IMR-90 (cell line): ENCODE results near the gene TRMT1. TPM values are rescaled to one million over a fixed set of nuclear protein-coding genes. Genes with fewer than 3 reads are reported as not detected.

Source experiments
- ATAC-seq: fragments of 200-7000 bp; cut with Tn5 transposase; 2 replicates; pipeline ENCODE4 v1.9.1; 2020; ENCODE audit warnings: low read depth, mild to moderate bottlenecking, moderate library complexity
- BruUV-seq: library from RNA; stranded (reverse); fragments of 400-500 nt; replicated peaks from 2 replicates; lab custom pipeline; 2021; lab: Mats Ljungman, UMichigan
- CTCF ChIA-PET: fragments of 300-600 bp; formaldehyde crosslinking; extraction: SDS; loops from one replicate; lab custom pipeline; 2021; ENCODE audit warnings: antibody characterized with exemption; lab: Yijun Ruan, JAX
- POLR2A ChIA-PET: fragments of 300-600 bp; sonication (Branson Sonifier 250); formaldehyde crosslinking; loops from one replicate; lab custom pipeline; 2022; ENCODE audit warnings: antibody characterized with exemption; ENCODE audit not compliant: unreplicated experiment; lab: Charles Lee
- DNase-seq: peaks from one replicate; pipeline ENCODE4 v3.0.0; 2013
- H2AFZ ChIP-seq: replicated peaks from 2 replicates; pipeline ENCODE3; 2013; ENCODE audit warnings: low read length, mild to moderate bottlenecking; ENCODE audit not compliant: poor library complexity
- H2AK5ac ChIP-seq: 2 replicates; pipeline ENCODE4 v1.6.1; 2013; ENCODE audit warnings: low read depth, low read length, inconsistent platforms
- H2AK9ac ChIP-seq: replicated peaks from 2 replicates; pipeline ENCODE3; 2013; ENCODE audit warnings: mild to moderate bottlenecking, low read depth, low read length, moderate library complexity; ENCODE audit not compliant: poor library complexity
- H2BK120ac ChIP-seq: 2 replicates; pipeline ENCODE4 v1.6.1; 2013; ENCODE audit warnings: low read depth, low read length, inconsistent platforms
- H2BK15ac ChIP-seq: 3 replicates; pipeline ENCODE4 v1.6.1; 2013; ENCODE audit warnings: low read depth, low read length, inconsistent platforms
- H2BK20ac ChIP-seq: 2 replicates; pipeline ENCODE4 v1.6.1; 2013; ENCODE audit warnings: low read depth, mild to moderate bottlenecking, inconsistent platforms, low read length, moderate library complexity
- H2BK5ac ChIP-seq: 2 replicates; pipeline ENCODE4 v1.6.1; 2013; ENCODE audit warnings: mild to moderate bottlenecking, low read depth, low read length, inconsistent platforms; ENCODE audit not compliant: poor library complexity, severe bottlenecking
- H3K14ac ChIP-seq: replicated peaks from 2 replicates; pipeline ENCODE4 v1.6.1; 2013; ENCODE audit warnings: low read depth, low read length, inconsistent platforms
- H3K18ac ChIP-seq: 2 replicates; pipeline ENCODE4 v1.6.1; 2013; ENCODE audit warnings: low read depth, low read length, control low read depth
- H3K23ac ChIP-seq: 2 replicates; pipeline ENCODE4 v1.6.1; 2013; ENCODE audit warnings: low read depth, low read length, inconsistent platforms
- H3K27ac ChIP-seq: 2 replicates; pipeline ENCODE4 v1.5.1; 2013; ENCODE audit warnings: mild to moderate bottlenecking, control low read depth, low read length; ENCODE audit not compliant: insufficient read depth
- H3K27me3 ChIP-seq: 2 replicates; pipeline ENCODE4 v1.6.1; 2013; ENCODE audit warnings: low read length; ENCODE audit not compliant: control insufficient read depth, insufficient read depth
- H3K36me3 ChIP-seq: 2 replicates; pipeline ENCODE4 v1.6.1; 2013; ENCODE audit warnings: low read length, mixed read lengths; ENCODE audit not compliant: control insufficient read depth, insufficient read depth
- H3K4ac ChIP-seq: 2 replicates; pipeline ENCODE4 v1.6.1; 2013; ENCODE audit warnings: low read depth, low read length, inconsistent platforms
- H3K4me1 ChIP-seq: 2 replicates; pipeline ENCODE4 v1.6.1; 2013; ENCODE audit warnings: low read length, mixed read lengths; ENCODE audit not compliant: control insufficient read depth, insufficient read depth
- H3K4me2 ChIP-seq: 2 replicates; pipeline ENCODE4 v1.6.1; 2013; ENCODE audit warnings: low read depth, mild to moderate bottlenecking, control low read depth, low read length, moderate library complexity
- H3K4me3 ChIP-seq: 2 replicates; pipeline ENCODE4 v1.5.1; 2013; ENCODE audit warnings: low read depth, mild to moderate bottlenecking, control low read depth, low read length, moderate library complexity; ENCODE audit not compliant: insufficient read depth
- H3K56ac ChIP-seq: 2 replicates; pipeline ENCODE4 v1.6.1; 2013; ENCODE audit warnings: low read length, inconsistent platforms; ENCODE audit not compliant: insufficient read depth; ENCODE audit errors: extremely low read depth
- H3K79me1 ChIP-seq, 2 experiments: 2 replicates each; pipeline ENCODE4 v1.6.1; 2013; ENCODE audit warnings: low read length in 2 of 2, inconsistent platforms in 1 of 2, low read depth in 1 of 2
- H3K9ac ChIP-seq: 2 replicates; pipeline ENCODE4 v1.6.1; 2013; ENCODE audit warnings: low read depth, low read length, control low read depth
- H3K9me1 ChIP-seq: 2 replicates; pipeline ENCODE4 v1.6.1; 2013; ENCODE audit warnings: low read length, inconsistent platforms; ENCODE audit not compliant: insufficient read depth
- H3K9me3 ChIP-seq: 2 replicates; pipeline ENCODE4 v1.6.1; 2013; ENCODE audit warnings: low read length; ENCODE audit not compliant: control insufficient read depth, insufficient read depth
- H4K20me1 ChIP-seq: 2 replicates; pipeline ENCODE4 v1.6.1; 2013; ENCODE audit warnings: low read length, inconsistent platforms; ENCODE audit not compliant: insufficient read depth
- H4K5ac ChIP-seq: 2 replicates; pipeline ENCODE4 v1.6.1; 2013; ENCODE audit warnings: mild to moderate bottlenecking, low read depth, low read length, control low read depth
- H4K8ac ChIP-seq, 2 experiments: 2 replicates each; pipeline ENCODE4 v1.6.1; 2013; ENCODE audit warnings: low read depth in 2 of 2, low read length in 2 of 2, control low read depth in 1 of 2, inconsistent platforms in 1 of 2
- H4K91ac ChIP-seq: 2 replicates; pipeline ENCODE4 v1.6.1; 2013; ENCODE audit warnings: low read depth, low read length, inconsistent platforms; ENCODE audit not compliant: insufficient read depth
- MXI1 ChIP-seq: IDR thresholded peaks from 2 replicates; pipeline ENCODE4 v1.6.1; 2012; ENCODE audit warnings: low read depth, mild to moderate bottlenecking, low read length, moderate library complexity, borderline replicate concordance
- RFX5 ChIP-seq: IDR thresholded peaks from 2 replicates; pipeline ENCODE4 v1.8.0; 2012; ENCODE audit warnings: low read depth, mild to moderate bottlenecking, low read length, moderate library complexity
- SMC3 ChIP-seq: fragments of 150-350 bp; IDR thresholded peaks from 2 replicates; pipeline ENCODE4 v1.6.1; 2016; ENCODE audit warnings: low read depth, mild to moderate bottlenecking, antibody characterized with exemption, low read length, moderate library complexity
- WGBS, 2 experiments: methylation state at CpG; one replicate each; pipeline versions ENCODE4 v1.1.5 to v1.1.7; 2013; ENCODE audit warnings: missing lambda C conversion rate in 2 of 2; ENCODE audit not compliant: insufficient read length in 1 of 2; ENCODE audit errors: extremely low coverage in 2 of 2; 5-methylcytosine and 5-hydroxymethylcytosine counted together
- dilution Hi-C: fragments of 300-500 bp; cut with HindIII; formaldehyde crosslinking; loops from one replicate; pipeline ENCODE4 v1.14.3; 2018; ENCODE audit warnings: low sequenced_read_pairs; ENCODE audit not compliant: unreplicated experiment
- in situ Hi-C: fragments of 300-500 bp; cut with MboI; formaldehyde crosslinking; loops from 3 replicates; pipeline ENCODE4 v1.14.3; 2019; ENCODE audit warnings: low sequenced_read_pairs, inconsistent platforms, mixed read lengths
- intact Hi-C: fragments of 100-400 bp; cut with micrococcal nuclease; formaldehyde crosslinking; loops from 2 replicates; pipeline ENCODE4 v1.10.0; 2022
- polyA plus RNA-seq, 3 experiments: library from polyadenylated mRNA; depleted of rRNA; stranded (reverse); fragments of >200 nt; gene quantifications; 2 replicates each; pipeline ENCODE4 v1.2.3, GENCODE V29; 2012; ENCODE audit warnings: low replicate concordance in 1 of 3
- total RNA-seq: library from RNA; depleted of rRNA; stranded (reverse); fragments of >200 nt; gene quantifications from 2 replicates; pipeline ENCODE4 v1.2.3, GENCODE V29; 2012

Gene TRMT1
- total and polyA plus RNA-seq, 2 of the 4 experiments (the other 2 are of a cell fraction): 28.3 to 56.0 TPM

DNA sequence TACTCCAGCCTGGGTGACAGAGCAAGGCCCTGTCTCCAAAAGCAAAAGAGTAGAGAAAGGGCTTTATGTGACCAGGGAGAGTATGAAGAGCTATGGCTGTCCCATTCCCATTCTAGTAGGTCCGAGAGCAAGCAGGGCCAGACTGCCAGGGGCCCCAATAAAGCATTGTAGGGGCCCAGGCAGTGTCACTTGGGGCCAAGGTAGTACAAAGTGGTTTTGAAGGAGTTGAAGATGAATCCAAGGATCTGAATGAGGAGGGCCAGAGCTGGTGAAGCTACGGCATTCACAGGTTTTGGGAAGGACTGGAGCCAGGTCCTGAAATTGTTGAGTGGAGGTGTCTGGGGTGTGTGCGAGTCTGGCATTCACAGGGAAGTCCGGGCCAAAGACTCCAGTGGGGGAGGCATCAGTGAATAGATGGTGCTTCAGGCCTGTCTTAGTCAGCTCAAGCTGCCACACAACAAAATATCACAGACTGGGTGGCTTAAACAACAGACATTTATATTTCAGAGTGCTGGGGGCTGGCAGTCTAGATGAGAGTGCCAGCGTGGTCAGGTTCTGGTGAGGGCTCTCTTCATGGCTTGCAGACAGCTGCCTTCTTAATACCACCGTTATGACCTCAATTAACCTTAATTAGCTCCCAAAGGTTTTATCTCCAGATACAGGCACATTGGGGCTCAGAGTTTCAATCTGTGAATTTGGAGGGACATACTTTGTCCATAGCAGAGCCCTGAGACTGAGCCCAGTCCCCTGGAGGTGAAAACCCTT lies 11.5 kb upstream of the TRMT1 start:
- ChIA-PET CTCF (interaction anchor here (0.6 kb wide), 1 partner anchor 243 kb away, joined by 3 read pairs; no protein-coding TSS in a partner anchor), POLR2A (no interaction called here)
- no peak overlapping the region for H2AK5ac ChIP-seq
- no peak for ATAC-seq
- H4K91ac ChIP-seq: no peak overlapping the region
- peaks cover 14% of the 10 kb centered on the region for H3K36me3 ChIP-seq
- no peaks in the 10 kb centered on the region for H3K27me3 ChIP-seq
- H3K4me2 ChIP-seq: no peak overlapping the region
- no peak overlapping the region for H3K23ac ChIP-seq
- H3K18ac ChIP-seq: no peak overlapping the region
- no peak overlapping the region for H3K4ac ChIP-seq
- H3K56ac ChIP-seq: no peak overlapping the region
- no peak overlapping the region for H4K5ac ChIP-seq
- in situ Hi-C loops (no loop called here), intact Hi-C loops (no loop called here), dilution Hi-C loops (no loop called here)
- WGBS, 2 experiments: 100% methylated on average over 1 of the region's 6 CpGs; no CpG with 5 or more reads in 1 of the 2 experiments
- BruUV-seq: no TSS peak
- H2BK120ac ChIP-seq: no peak overlapping the region
- no peak overlapping the region for H2BK5ac ChIP-seq
- TF ChIP-seq MXI1: no peak
- no peak for TF ChIP-seq RFX5
- no peak for TF ChIP-seq SMC3
- no peak overlapping the region for H2AK9ac ChIP-seq
- no peaks in the 10 kb centered on the region for H3K9me3 ChIP-seq
- peaks cover 29% of the 10 kb centered on the region for H3K9me1 ChIP-seq
- peaks cover 10 to 83% of the 10 kb centered on the region in 2 experiments; a peak in 3 of 4 replicates for H3K79me1 ChIP-seq
- no peak overlapping the region for H3K4me3 ChIP-seq
- H4K20me1 ChIP-seq: peaks cover 90% of the 10 kb centered on the region
- H3K14ac ChIP-seq: no peak overlapping the region
- H3K27ac ChIP-seq: no peak overlapping the region
- H2BK20ac ChIP-seq: no peak overlapping the region
- DNase-seq: no peak
- H4K8ac ChIP-seq: no peak overlapping the region
- H2BK15ac ChIP-seq: no peak overlapping the region
- no peak overlapping the region for H2AFZ ChIP-seq
- H3K9ac ChIP-seq: no peak overlapping the region
- H3K4me1 ChIP-seq: peaks cover 13% of the 10 kb centered on the region; the same call in 1 of the 2 replicates
